ENCODE results near the gene CCDC185.

DNA sequence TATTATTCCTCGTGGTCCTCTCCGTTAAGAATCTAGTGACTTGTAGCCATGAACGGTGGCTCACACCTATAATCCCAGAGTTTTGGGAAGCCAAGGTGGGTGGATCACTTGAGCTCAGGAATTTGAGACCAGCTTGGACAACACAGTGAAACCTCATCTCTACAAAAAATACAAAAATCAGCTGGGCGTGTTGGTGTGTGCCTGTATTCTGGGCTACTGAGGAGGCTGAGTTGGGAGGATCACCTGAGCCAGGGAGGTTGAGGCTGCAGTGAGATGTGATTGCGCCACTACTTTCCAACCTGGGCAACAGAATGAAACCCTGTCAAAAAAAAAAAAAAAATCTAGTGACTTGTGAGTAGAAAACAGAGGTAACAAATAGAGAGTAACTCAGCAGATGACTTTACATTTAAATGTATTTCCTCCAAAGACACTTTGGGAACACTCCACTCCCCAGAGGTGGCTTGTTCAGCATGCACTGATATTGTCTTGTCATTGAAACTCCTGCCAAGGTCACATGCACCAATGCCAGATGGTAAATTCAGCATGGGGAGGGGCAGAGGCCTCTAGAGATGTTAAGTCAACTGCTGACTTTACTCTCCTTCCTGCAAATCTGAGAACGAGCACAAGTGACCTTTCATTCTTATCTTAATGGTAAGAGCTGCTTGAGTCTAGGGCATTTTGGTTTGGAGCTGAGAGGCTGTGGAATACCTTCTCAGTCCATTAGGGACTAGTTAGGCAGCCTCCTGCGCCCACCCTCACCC, 24.9 kb downstream of the CCDC185 start:
- TF ChIP-seq, protein P1, sequence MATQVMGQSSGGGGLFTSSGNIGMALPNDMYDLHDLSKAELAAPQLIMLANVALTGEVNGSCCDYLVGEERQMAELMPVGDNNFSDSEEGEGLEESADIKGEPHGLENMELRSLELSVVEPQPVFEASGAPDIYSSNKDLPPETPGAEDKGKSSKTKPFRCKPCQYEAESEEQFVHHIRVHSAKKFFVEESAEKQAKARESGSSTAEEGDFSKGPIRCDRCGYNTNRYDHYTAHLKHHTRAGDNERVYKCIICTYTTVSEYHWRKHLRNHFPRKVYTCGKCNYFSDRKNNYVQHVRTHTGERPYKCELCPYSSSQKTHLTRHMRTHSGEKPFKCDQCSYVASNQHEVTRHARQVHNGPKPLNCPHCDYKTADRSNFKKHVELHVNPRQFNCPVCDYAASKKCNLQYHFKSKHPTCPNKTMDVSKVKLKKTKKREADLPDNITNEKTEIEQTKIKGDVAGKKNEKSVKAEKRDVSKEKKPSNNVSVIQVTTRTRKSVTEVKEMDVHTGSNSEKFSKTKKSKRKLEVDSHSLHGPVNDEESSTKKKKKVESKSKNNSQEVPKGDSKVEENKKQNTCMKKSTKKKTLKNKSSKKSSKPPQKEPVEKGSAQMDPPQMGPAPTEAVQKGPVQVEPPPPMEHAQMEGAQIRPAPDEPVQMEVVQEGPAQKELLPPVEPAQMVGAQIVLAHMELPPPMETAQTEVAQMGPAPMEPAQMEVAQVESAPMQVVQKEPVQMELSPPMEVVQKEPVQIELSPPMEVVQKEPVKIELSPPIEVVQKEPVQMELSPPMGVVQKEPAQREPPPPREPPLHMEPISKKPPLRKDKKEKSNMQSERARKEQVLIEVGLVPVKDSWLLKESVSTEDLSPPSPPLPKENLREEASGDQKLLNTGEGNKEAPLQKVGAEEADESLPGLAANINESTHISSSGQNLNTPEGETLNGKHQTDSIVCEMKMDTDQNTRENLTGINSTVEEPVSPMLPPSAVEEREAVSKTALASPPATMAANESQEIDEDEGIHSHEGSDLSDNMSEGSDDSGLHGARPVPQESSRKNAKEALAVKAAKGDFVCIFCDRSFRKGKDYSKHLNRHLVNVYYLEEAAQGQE (IDR thresholded peaks at IDR 0.05; ENCODE audit: insufficient read depth in 1 of 2, low read depth in 2 of 2, low read length in 2 of 2): no peak
- no peak for TF ChIP-seq POLR2AphosphoS5 (IDR thresholded peaks at IDR 0.05; ENCODE audit: low read depth, low read length)
- no peak for TF ChIP-seq SIN3A (IDR thresholded peaks at IDR 0.05; ENCODE audit: borderline replicate concordance, insufficient read depth, low read length)
